ENCODE data around the gene GNAS.
A peak's percentile ranks its signal among the peaks of the same experiment; 100 is the strongest.

GNAS gene

GRCh38 chr20:58900397-58900796 is 47.9 kb downstream of the GNAS start:
- DNase-seq = no peak

GRCh38 chr20:58901488-58902402 is 49.2 kb downstream of the GNAS start:
- DNase-seq = peak in 1 of 2 donors; percentile 9

- peak in 1 of 2 donors; percentile 19 for DNase-seq
Observed at GRCh38 chr20:58903614-58904013, 51.1 kb downstream of the GNAS start.

- peak in 1 of 2 donors; percentile 5 for DNase-seq
Observed at GRCh38 chr20:58905236-58905635, 52.7 kb downstream of the GNAS start.

- DNase-seq = peak in 1 of 2 donors; percentile 11
Observed at GRCh38 chr20:58906111-58906510, 53.6 kb downstream of the GNAS start.

- peak in 1 of 2 donors; percentile 40 for DNase-seq
Observed at GRCh38 chr20:58906894-58907293, 54.4 kb downstream of the GNAS start.

- peak; percentile 90 to 91 for DNase-seq
Observed at GRCh38 chr20:58907320-58908137, 55.0 kb downstream of the GNAS start.

GRCh38 chr20:58908221-58908620 is 55.7 kb downstream of the GNAS start:
- DNase-seq = peak in 1 of 2 donors; percentile 53

GRCh38 chr20:58908941-58909340 is 56.4 kb downstream of the GNAS start:
- no peak for DNase-seq

GRCh38 chr20:58909585-58909984 is 57.1 kb downstream of the GNAS start:
- DNase-seq = peak in 1 of 2 donors; percentile 8

GRCh38 chr20:58910473-58910872 is 58.0 kb downstream of the GNAS start:
- DNase-seq = peak in 1 of 2 donors; percentile 8

- peak in 1 of 2 donors; percentile 19 for DNase-seq
Observed at GRCh38 chr20:58911309-58911708, 58.8 kb downstream of the GNAS start.

- DNase-seq = peak; percentile 37
Observed at GRCh38 chr20:58911970-58912369, 59.5 kb downstream of the GNAS start.

GRCh38 chr20:58913079-58913478 is 60.6 kb downstream of the GNAS start:
- DNase-seq = no peak

GRCh38 chr20:58918621-58919020 is 66.1 kb downstream of the GNAS start:
- no peak for DNase-seq

- no peak for DNase-seq
Observed at GRCh38 chr20:58921564-58921963, 69.0 kb downstream of the GNAS start.

- DNase-seq = no peak
Observed at GRCh38 chr20:58922036-58922435, 69.5 kb downstream of the GNAS start.

- DNase-seq = no peak
Observed at GRCh38 chr20:58923117-58923712, 70.7 kb downstream of the GNAS start.

- DNase-seq = no peak
Observed at GRCh38 chr20:58926802-58927489, 74.4 kb downstream of the GNAS start.

GRCh38 chr20:58927490-58928061 is 75.1 kb downstream of the GNAS start:
- DNase-seq = no peak

GRCh38 chr20:58930496-58930895 is 78.0 kb downstream of the GNAS start:
- no peak for DNase-seq

GRCh38 chr20:58932170-58932569 is 79.7 kb downstream of the GNAS start:
- DNase-seq = no peak
